Esophagus (tissue), 2 donors: ENCODE results near the gene TCF21. TPM values are rescaled to one million over a fixed set of nuclear protein-coding genes. Genes with fewer than 3 reads are reported as not detected.

Experiments
- H3K27ac ChIP-seq, 2 donors: one replicate each; pipeline ENCODE4 v1.5.1; 2013; ENCODE audit warnings: low read depth in 2 of 2, mild to moderate bottlenecking in 2 of 2, inconsistent platforms in 1 of 2, low read length in 1 of 2, moderate library complexity in 1 of 2
- H3K27me3 ChIP-seq, 2 donors: one replicate each; pipeline ENCODE4 v1.6.1; 2013; ENCODE audit warnings: low read length in 2 of 2, control low read depth in 1 of 2, mild to moderate bottlenecking in 1 of 2; ENCODE audit not compliant: insufficient read depth in 2 of 2, control insufficient read depth in 1 of 2
- H3K36me3 ChIP-seq, 2 donors: one replicate each; pipeline ENCODE4 v1.6.1; 2013; ENCODE audit warnings: low read length in 1 of 2; ENCODE audit not compliant: control insufficient read depth in 2 of 2, insufficient read depth in 2 of 2
- H3K4me1 ChIP-seq, 2 donors: one replicate each; pipeline ENCODE4 v1.6.1; 2013; ENCODE audit warnings: low read length in 1 of 2; ENCODE audit not compliant: control insufficient read depth in 2 of 2, insufficient read depth in 2 of 2
- H3K4me3 ChIP-seq, 2 donors: one replicate each; pipeline ENCODE4 v1.5.1; 2013; ENCODE audit warnings: low read length in 2 of 2, mild to moderate bottlenecking in 2 of 2, low read depth in 1 of 2, moderate library complexity in 1 of 2
- H3K9me3 ChIP-seq, 2 donors: one replicate each; pipeline ENCODE4 v1.6.1; 2013; ENCODE audit warnings: mild to moderate bottlenecking in 2 of 2, low read depth in 1 of 2, low read length in 1 of 2, moderate library complexity in 1 of 2; ENCODE audit not compliant: control insufficient read depth in 2 of 2, insufficient read depth in 1 of 2
- WGBS, 2 donors: extraction: QIAGEN DNeasy Blood & Tissue Kit; methylation state at CpG; one replicate each; pipeline ENCODE4 v1.1.7; 2013; 5-methylcytosine and 5-hydroxymethylcytosine counted together
- polyA plus RNA-seq, 2 donors: library from polyadenylated mRNA; stranded (reverse); fragments of 200-250 nt; gene quantifications; one replicate each; pipeline ENCODE4 v1.2.3, GENCODE V29; 2013
- donor health status: healthy with polysubstance abuse.
- donor health status: Bipolar disorder and iron deficiency.

TCF21 gene
- polyA plus RNA-seq, 2 donors, result 1.2 to 1.9 TPM

DNA sequence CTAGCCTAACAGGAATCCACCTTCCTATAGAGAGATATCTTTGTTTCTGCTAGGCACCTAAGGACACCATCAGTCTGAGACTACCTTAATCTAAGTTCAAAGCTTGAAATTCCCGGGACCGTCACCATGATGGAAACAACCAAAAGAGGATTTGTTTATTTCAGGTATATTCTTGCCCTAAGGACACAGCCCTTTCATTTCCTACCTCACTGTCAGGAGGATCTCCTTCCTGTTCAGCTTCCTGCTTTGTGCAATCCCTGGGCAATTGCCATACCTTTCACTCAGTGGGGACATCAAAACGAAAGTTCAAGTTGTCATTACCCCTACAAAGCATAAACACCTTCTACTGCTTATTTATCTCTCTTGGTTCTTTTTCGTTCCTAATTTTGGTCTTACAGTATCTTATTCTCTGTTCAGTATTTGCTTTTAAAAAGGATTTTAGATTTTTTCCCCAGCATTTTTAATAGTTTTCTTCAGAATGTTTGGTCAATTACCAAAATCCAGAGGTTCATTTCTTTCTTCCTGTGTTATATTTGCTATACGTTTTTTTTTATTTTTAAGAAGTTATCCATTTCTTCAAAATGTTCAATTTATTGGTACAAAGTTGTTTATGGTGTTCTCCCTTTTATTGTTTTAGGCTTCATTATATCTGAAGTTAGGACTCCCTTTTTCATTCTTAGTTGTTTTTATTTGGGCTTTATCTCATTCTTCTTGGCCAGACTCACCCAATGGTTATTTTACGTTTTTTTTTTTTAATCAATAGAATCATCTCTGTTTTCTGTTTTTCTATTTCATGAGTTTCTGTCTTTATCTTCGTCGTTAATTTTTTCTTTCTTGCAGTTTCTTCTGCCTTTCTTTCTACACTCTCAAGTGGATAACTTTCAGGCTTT, 51.1 kb downstream of the TCF21 start:
- no peaks in the 10 kb centered on the region for H3K27me3 ChIP-seq
- no peak overlapping the region for H3K27ac ChIP-seq
- no peaks in the 10 kb centered on the region for H3K4me1 ChIP-seq
- H3K9me3 ChIP-seq, result no peaks in the 10 kb centered on the region
- 63 to 70% methylated on average over 8 of the region's 8 CpGs for WGBS, 2 donors
- H3K4me3 ChIP-seq, result no peak overlapping the region
- H3K36me3 ChIP-seq, result no peaks in the 10 kb centered on the region

Other genes starting within 250 kb of the TCF21 start
- gene TBPL1, start 64.1 kb downstream of the TCF21 start, polyA plus RNA-seq, result 10 to 100 TPM; 13.1 to 16.1 TPM
- gene SLC2A12, start 163.5 kb downstream of the TCF21 start, polyA plus RNA-seq, result 1 to 10 TPM; 1.3 to 1.7 TPM